SK-N-SH (cell line): Measurements from ENCODE around the gene FIBP.

Experiments used
- EP300 ChIP-seq, 2 experiments: IDR thresholded peaks; 2 replicates each; pipeline versions ENCODE4 v1.4.0 to v1.6.1; 2012; ENCODE audit warnings: borderline replicate concordance in 1 of 2, low read depth in 1 of 2, low read length in 1 of 2
- GABPA ChIP-seq: IDR thresholded peaks from 2 replicates; pipeline ENCODE4 v1.4.0; 2012; ENCODE audit warnings: low read depth, mild to moderate bottlenecking
- POLR2AphosphoS5 ChIP-seq: IDR thresholded peaks from 2 replicates; pipeline ENCODE4 v1.6.1; 2012; ENCODE audit warnings: low read depth, low read length
- USF2 ChIP-seq: fragments of 150-350 bp; IDR thresholded peaks from 2 replicates; pipeline ENCODE4 v1.6.1; 2017; ENCODE audit warnings: antibody characterized with exemption, low read length, low read depth, borderline replicate concordance
- TF ChIP-seq, protein P1 (sequence below): fragments of 200-600 bp; sonication (generic); IDR thresholded peaks from 2 replicates; pipeline ENCODE4 v1.6.1; 2017; ENCODE audit warnings: antibody characterized with exemption, mild to moderate bottlenecking, moderate library complexity
- TF ChIP-seq, protein P2 (sequence below): IDR thresholded peaks from 2 replicates; pipeline ENCODE4 v1.4.0; 2012; ENCODE audit warnings: low read depth

DNA sequence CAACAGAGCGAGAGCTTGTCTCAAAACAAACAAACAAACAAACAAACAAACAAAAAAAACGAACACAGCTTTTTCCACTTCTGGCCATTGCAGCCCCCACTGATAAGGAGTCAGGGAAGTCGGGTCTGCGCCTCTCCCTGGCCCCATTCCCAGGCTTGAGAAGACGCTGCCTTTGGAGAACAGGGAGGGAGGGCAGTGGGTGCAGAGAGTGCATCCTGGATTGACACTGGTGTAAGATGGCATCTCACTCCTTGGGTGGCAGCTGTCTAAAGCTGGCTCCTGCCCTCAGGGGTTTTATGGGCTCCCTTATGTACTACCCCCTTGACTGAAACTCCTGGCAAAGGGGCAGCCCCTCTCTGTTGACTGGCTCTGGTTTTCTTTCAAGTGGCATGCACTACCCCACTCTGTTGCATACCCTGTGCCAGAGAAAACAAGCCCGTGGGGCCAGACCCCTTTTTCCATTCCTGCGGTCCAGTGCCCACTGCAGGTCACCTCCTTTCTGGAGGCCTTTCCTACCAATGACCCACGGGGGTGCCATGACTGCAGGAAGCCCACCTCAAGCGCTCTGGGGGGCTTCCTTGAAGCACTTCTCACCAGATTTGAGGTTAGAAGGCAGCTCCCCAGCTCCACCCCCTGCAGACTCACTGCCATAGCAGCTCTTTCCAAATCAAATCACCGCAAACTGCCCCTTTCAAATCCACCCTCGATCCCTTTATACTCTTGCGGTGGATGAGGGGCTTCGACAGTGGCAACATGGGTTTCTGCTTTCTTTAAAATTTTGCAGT lies 43.7 kb upstream of the FIBP start:
- TF ChIP-seq, protein P1, sequence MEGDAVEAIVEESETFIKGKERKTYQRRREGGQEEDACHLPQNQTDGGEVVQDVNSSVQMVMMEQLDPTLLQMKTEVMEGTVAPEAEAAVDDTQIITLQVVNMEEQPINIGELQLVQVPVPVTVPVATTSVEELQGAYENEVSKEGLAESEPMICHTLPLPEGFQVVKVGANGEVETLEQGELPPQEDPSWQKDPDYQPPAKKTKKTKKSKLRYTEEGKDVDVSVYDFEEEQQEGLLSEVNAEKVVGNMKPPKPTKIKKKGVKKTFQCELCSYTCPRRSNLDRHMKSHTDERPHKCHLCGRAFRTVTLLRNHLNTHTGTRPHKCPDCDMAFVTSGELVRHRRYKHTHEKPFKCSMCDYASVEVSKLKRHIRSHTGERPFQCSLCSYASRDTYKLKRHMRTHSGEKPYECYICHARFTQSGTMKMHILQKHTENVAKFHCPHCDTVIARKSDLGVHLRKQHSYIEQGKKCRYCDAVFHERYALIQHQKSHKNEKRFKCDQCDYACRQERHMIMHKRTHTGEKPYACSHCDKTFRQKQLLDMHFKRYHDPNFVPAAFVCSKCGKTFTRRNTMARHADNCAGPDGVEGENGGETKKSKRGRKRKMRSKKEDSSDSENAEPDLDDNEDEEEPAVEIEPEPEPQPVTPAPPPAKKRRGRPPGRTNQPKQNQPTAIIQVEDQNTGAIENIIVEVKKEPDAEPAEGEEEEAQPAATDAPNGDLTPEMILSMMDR = no peak
- TF ChIP-seq, protein P2, sequence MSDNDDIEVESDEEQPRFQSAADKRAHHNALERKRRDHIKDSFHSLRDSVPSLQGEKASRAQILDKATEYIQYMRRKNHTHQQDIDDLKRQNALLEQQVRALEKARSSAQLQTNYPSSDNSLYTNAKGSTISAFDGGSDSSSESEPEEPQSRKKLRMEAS = no peak
- TF ChIP-seq EP300 (IDR thresholded peaks at IDR 0.05; ENCODE audit: borderline replicate concordance in 1 of 2, low read depth in 1 of 2, low read length in 1 of 2) (no peak), GABPA (no peak), USF2 (no peak), POLR2AphosphoS5 (no peak)
